SU-DHL-6 (cell line): Measurements from ENCODE around the gene HDAC11.

Experiments used
- H2AFZ ChIP-seq: fragments of 200-600 bp; sonication (generic); 2 replicates; pipeline ENCODE4 v1.6.1; 2014; ENCODE audit warnings: low read depth, mild to moderate bottlenecking, moderate library complexity, mixed read lengths, antibody characterized with exemption, low read length; ENCODE audit not compliant: severe bottlenecking
- H3F3A ChIP-seq: fragments of 200-600 bp; shearing (Covaris generic); 2 replicates; pipeline ENCODE4 v1.6.0; 2016; ENCODE audit warnings: antibody characterized with exemption, mild to moderate bottlenecking; ENCODE audit not compliant: insufficient read depth
- H3K27ac ChIP-seq: fragments of 200-600 bp; sonication (generic); 2 replicates; pipeline ENCODE4 v1.5.1; 2016; ENCODE audit warnings: low read depth, mild to moderate bottlenecking, low read length, moderate library complexity, mixed read lengths
- H3K27me3 ChIP-seq: fragments of 200-600 bp; sonication (generic), shearing (Covaris generic); 2 replicates; pipeline ENCODE4 v1.6.0; 2014; ENCODE audit warnings: mild to moderate bottlenecking, low read length
- H3K36me3 ChIP-seq: fragments of 200-600 bp; sonication (generic); 2 replicates; pipeline ENCODE4 v1.6.1; 2014; ENCODE audit warnings: mild to moderate bottlenecking, low read length, mixed read lengths
- H3K4me2 ChIP-seq: fragments of 300-600, 200-600 bp; shearing (Covaris generic), sonication (generic); 2 replicates; pipeline ENCODE4 v1.6.0; 2014; ENCODE audit warnings: low read length, low read depth, mild to moderate bottlenecking; ENCODE audit not compliant: poor library complexity, severe bottlenecking
- H3K4me3 ChIP-seq: fragments of 200-600 bp; sonication (generic); 2 replicates; pipeline ENCODE4 v1.5.1; 2014; ENCODE audit warnings: antibody characterized with exemption, low read length, mild to moderate bottlenecking, mixed read lengths; ENCODE audit not compliant: insufficient read depth, poor library complexity, severe bottlenecking
- H3K79me2 ChIP-seq: fragments of 200-600 bp; sonication (generic); 2 replicates; pipeline ENCODE4 v1.6.1; 2014; ENCODE audit warnings: mild to moderate bottlenecking, low read length, moderate library complexity; ENCODE audit not compliant: insufficient read depth
- H3K9ac ChIP-seq: fragments of 200-600 bp; sonication (generic); 2 replicates; pipeline ENCODE4 v1.7.0; 2014; ENCODE audit warnings: mild to moderate bottlenecking, low read length
- H3K9me2 ChIP-seq: fragments of 200-600 bp; sonication (generic); replicated peaks from 2 replicates; pipeline ENCODE4 v1.6.1; 2014; ENCODE audit warnings: low read length; ENCODE audit not compliant: insufficient read depth
- H3K9me3 ChIP-seq: fragments of 200-600 bp; sonication (generic); 2 replicates; pipeline ENCODE4 v1.6.1; 2014; ENCODE audit warnings: low read length, mixed read lengths; ENCODE audit not compliant: insufficient read depth
- H4K20me1 ChIP-seq: fragments of 200-600 bp; sonication (generic); 2 replicates; pipeline ENCODE4 v1.6.1; 2014; ENCODE audit warnings: low read depth, mild to moderate bottlenecking, antibody characterized with exemption, low read length, moderate library complexity, mixed read lengths
- CTCF ChIP-seq: fragments of 200-600 bp; sonication (generic); IDR thresholded peaks from one replicate; pipeline ENCODE4 v1.5.1; 2017; ENCODE audit warnings: antibody characterized with exemption, mild to moderate bottlenecking, low read length, moderate library complexity; ENCODE audit not compliant: insufficient read depth, poor library complexity, severe bottlenecking
- EZH2phosphoT487 ChIP-seq: fragments of 200-600 bp; sonication (generic), shearing (Covaris generic); conservative IDR thresholded peaks from 2 replicates; pipeline ENCODE4 v1.6.1; 2018; ENCODE audit warnings: mild to moderate bottlenecking, antibody characterized with exemption, low read length, moderate library complexity, mixed read lengths

The HDAC11 gene

GRCh38 chr3:13474021-13474420, 6.1 kb upstream of the HDAC11 start:
- Histone ChIP-seq H3F3A (no peaks in the 10 kb centered on the region), H3K79me2 (no peaks in the 10 kb centered on the region), H3K4me3 (no peak overlapping the region), H3K27me3 (no peaks in the 10 kb centered on the region), H2AFZ (no peak overlapping the region), H3K9ac (no peak overlapping the region), H3K9me3 (no peaks in the 10 kb centered on the region), H3K36me3 (no peaks in the 10 kb centered on the region), H3K27ac (no peak overlapping the region), H3K9me2 (no peaks in the 10 kb centered on the region), H4K20me1 (no peaks in the 10 kb centered on the region), H3K4me2 (no peak overlapping the region)
- TF ChIP-seq CTCF (no peak), EZH2phosphoT487 (no peak)

- H3K36me3 ChIP-seq: no peaks in the 10 kb centered on the region
- no peaks in the 10 kb centered on the region for H3F3A ChIP-seq
- no peak overlapping the region for H3K27ac ChIP-seq
- no peaks in the 10 kb centered on the region for H3K9me2 ChIP-seq
- no peak for TF ChIP-seq CTCF
- TF ChIP-seq EZH2phosphoT487: no peak
- H3K79me2 ChIP-seq: no peaks in the 10 kb centered on the region
- no peak overlapping the region for H3K4me3 ChIP-seq
- H3K27me3 ChIP-seq: no peaks in the 10 kb centered on the region
- H2AFZ ChIP-seq: no peak overlapping the region
- H3K9me3 ChIP-seq: no peaks in the 10 kb centered on the region
- no peak overlapping the region for H3K9ac ChIP-seq
- H3K4me2 ChIP-seq: no peak overlapping the region
- H4K20me1 ChIP-seq: no peaks in the 10 kb centered on the region
These were observed 5.3 kb upstream of the HDAC11 start for GRCh38 chr3:13474776-13475303.

- Histone ChIP-seq H3K36me3 (no peaks in the 10 kb centered on the region), H2AFZ (no peak overlapping the region), H4K20me1 (no peaks in the 10 kb centered on the region), H3K9me2 (no peaks in the 10 kb centered on the region), H3K79me2 (no peaks in the 10 kb centered on the region), H3K4me2 (no peak overlapping the region), H3K9ac (no peak overlapping the region), H3F3A (no peaks in the 10 kb centered on the region), H3K9me3 (no peaks in the 10 kb centered on the region), H3K4me3 (no peak overlapping the region), H3K27me3 (no peaks in the 10 kb centered on the region), H3K27ac (no peak overlapping the region)
- no peak for TF ChIP-seq EZH2phosphoT487
- no peak for TF ChIP-seq CTCF
These were observed 4.1 kb upstream of the HDAC11 start for GRCh38 chr3:13475871-13476590.
